ENCODE results near the gene PPFIA4.

DNA sequence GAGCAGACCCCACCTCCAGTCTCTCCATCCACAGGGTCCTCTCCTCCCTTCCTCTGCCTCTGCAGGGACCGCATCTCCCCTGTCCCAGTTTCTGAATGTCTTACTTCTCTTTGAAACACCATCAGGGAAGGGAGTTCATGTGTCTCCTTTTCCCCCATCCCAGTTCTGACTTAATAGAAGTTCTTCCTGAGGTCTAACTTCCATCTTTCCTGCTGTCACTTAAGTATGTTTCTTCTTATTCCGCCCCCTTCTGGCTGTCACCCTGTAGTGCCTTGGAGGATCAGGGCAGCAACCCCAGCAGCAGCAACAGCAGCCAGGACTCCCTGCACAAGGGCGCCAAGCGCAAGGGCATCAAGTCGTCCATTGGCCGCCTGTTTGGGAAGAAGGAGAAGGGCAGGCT, 30.2 kb downstream of the PPFIA4 start:
- TF ChIP-seq, protein P1, sequence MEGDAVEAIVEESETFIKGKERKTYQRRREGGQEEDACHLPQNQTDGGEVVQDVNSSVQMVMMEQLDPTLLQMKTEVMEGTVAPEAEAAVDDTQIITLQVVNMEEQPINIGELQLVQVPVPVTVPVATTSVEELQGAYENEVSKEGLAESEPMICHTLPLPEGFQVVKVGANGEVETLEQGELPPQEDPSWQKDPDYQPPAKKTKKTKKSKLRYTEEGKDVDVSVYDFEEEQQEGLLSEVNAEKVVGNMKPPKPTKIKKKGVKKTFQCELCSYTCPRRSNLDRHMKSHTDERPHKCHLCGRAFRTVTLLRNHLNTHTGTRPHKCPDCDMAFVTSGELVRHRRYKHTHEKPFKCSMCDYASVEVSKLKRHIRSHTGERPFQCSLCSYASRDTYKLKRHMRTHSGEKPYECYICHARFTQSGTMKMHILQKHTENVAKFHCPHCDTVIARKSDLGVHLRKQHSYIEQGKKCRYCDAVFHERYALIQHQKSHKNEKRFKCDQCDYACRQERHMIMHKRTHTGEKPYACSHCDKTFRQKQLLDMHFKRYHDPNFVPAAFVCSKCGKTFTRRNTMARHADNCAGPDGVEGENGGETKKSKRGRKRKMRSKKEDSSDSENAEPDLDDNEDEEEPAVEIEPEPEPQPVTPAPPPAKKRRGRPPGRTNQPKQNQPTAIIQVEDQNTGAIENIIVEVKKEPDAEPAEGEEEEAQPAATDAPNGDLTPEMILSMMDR (IDR thresholded peaks at IDR 0.05; ENCODE audit: insufficient read depth, low read depth, low read length): no peak
- TF ChIP-seq EZH2 (IDR thresholded peaks at IDR 0.05; ENCODE audit: insufficient read depth, low read length): no peak
